GM12878 (cell line): ENCODE measurements around the gene ANXA9. TPM values are rescaled to one million over a fixed set of nuclear protein-coding genes. Genes with fewer than 3 reads are reported as not detected.

ENCODE experiments used
- ATAC-seq: fragments of 200-7000 bp; cut with Tn5 transposase; 3 replicates; pipeline ENCODE4 v1.9.1; 2020; ENCODE audit warnings: mild to moderate bottlenecking, moderate library complexity
- BruUV-seq: library from RNA; stranded (reverse); fragments of 400-500 nt; replicated peaks from 2 replicates; lab custom pipeline; 2021; lab: Mats Ljungman, UMichigan
- CTCF ChIA-PET: fragments of 300-600 bp; sonication (Branson Sonifier 250); formaldehyde crosslinking; extraction: SDS; loops from one replicate; lab custom pipeline; 2021; ENCODE audit warnings: inconsistent platforms; lab: Yijun Ruan, JAX
- POLR2A ChIA-PET: fragments of 350-600 bp; formaldehyde crosslinking; extraction: SDS; loops from one replicate; lab custom pipeline; 2021; ENCODE audit warnings: inconsistent platforms; lab: Charles Lee
- RAD21 ChIA-PET: fragments of 300-600 bp; sonication (Branson Sonifier 250); formaldehyde crosslinking; loops from one replicate; lab custom pipeline; 2023; ENCODE audit warnings: antibody characterized with exemption; ENCODE audit not compliant: unreplicated experiment; lab: Charles Lee
- SMC1A ChIA-PET: fragments of 300-600 bp; sonication (Branson Sonifier 250); formaldehyde crosslinking; loops from one replicate; lab custom pipeline; 2023; ENCODE audit not compliant: unreplicated experiment, uncharacterized antibody; lab: Charles Lee
- DNase-seq: peaks from one replicate; pipeline ENCODE4 v3.0.0-alpha.2; 2011; ENCODE audit warnings: low read depth, low spot score
- FAIRE-seq: peaks from 3 replicates; lab custom pipeline; 2011; peaks lifted over from hg19 to GRCh38; lab: Jason Lieb, UNC
- H2AFZ ChIP-seq: 2 replicates; pipeline ENCODE4 v1.6.0; 2011; ENCODE audit warnings: low read depth, low read length, control low read depth; ENCODE audit not compliant: control insufficient read depth
- H3K27ac ChIP-seq: 2 replicates; pipeline ENCODE4 v1.5.1; 2011; ENCODE audit warnings: control low read depth; ENCODE audit not compliant: control insufficient read depth, insufficient read depth
- H3K27me3 ChIP-seq, 2 experiments: replicated peaks in 1 of 2; 2 replicates each; pipeline versions ENCODE4 v1.6.0 to v1.6.1; 2011; ENCODE audit warnings: low read length in 1 of 2; ENCODE audit not compliant: control insufficient read depth in 2 of 2, insufficient read depth in 2 of 2
- H3K36me3 ChIP-seq, 2 experiments: 2 replicates each; pipeline ENCODE4 v1.5.1; 2011; ENCODE audit warnings: low read length in 1 of 2; ENCODE audit not compliant: control insufficient read depth in 2 of 2, insufficient read depth in 2 of 2
- H3K4me1 ChIP-seq: 2 replicates; pipeline ENCODE4 v1.6.1; 2011; ENCODE audit warnings: mild to moderate bottlenecking, low read length, moderate library complexity, mixed read lengths; ENCODE audit not compliant: control insufficient read depth, insufficient read depth
- H3K4me2 ChIP-seq: 2 replicates; pipeline ENCODE4 v1.6.0; 2011; ENCODE audit warnings: control low read depth; ENCODE audit not compliant: control insufficient read depth, insufficient read depth
- H3K4me3 ChIP-seq: fragments of 200-600 bp; sonication (generic); 2 replicates; pipeline ENCODE4 v1.5.1; 2016
- H3K79me2 ChIP-seq: 2 replicates; pipeline ENCODE4 v1.6.0; 2011; ENCODE audit warnings: low read length; ENCODE audit not compliant: control insufficient read depth, insufficient read depth
- H3K9ac ChIP-seq: 2 replicates; pipeline ENCODE4 v1.8.0; 2011; ENCODE audit warnings: low read length, control low read depth, mixed read lengths; ENCODE audit not compliant: control insufficient read depth, insufficient read depth
- H3K9me3 ChIP-seq: replicated peaks from 3 replicates; pipeline ENCODE4 v1.5.1; 2011; ENCODE audit warnings: mild to moderate bottlenecking, low read length; ENCODE audit not compliant: control insufficient read depth, insufficient read depth
- H4K20me1 ChIP-seq: 2 replicates; pipeline ENCODE4 v1.6.0; 2011; ENCODE audit not compliant: control insufficient read depth, insufficient read depth
- CREB1 ChIP-seq: IDR thresholded peaks from 2 replicates; pipeline ENCODE4 v1.6.1; 2012; ENCODE audit warnings: low read depth, mild to moderate bottlenecking, inconsistent platforms
- CREM ChIP-seq: IDR thresholded peaks from 2 replicates; pipeline ENCODE4 v1.6.1; 2014; ENCODE audit warnings: antibody characterized with exemption, low read depth
- FOXM1 ChIP-seq: IDR thresholded peaks from 2 replicates; pipeline ENCODE4 v1.6.1; 2012; ENCODE audit warnings: low read depth, mild to moderate bottlenecking, inconsistent platforms, low read length, moderate library complexity
- NFXL1 ChIP-seq: fragments of 450-650 bp; IDR thresholded peaks from 2 replicates; pipeline ENCODE4 v1.6.1; 2017; ENCODE audit warnings: antibody characterized with exemption, mild to moderate bottlenecking, borderline replicate concordance
- NR2C2 ChIP-seq: IDR thresholded peaks from 2 replicates; pipeline ENCODE4 v1.6.1; 2011; ENCODE audit warnings: borderline replicate concordance, low read depth; ENCODE audit not compliant: control insufficient read depth, insufficient read length
- RBBP5 ChIP-seq: fragments of 200-600 bp; sonication (generic); conservative IDR thresholded peaks from 2 replicates; pipeline ENCODE4 v1.6.1; 2016
- RELA ChIP-seq: fragments of 450-650 bp; IDR thresholded peaks from 2 replicates; pipeline ENCODE4 v1.8.0; 2014; ENCODE audit warnings: borderline replicate concordance; ENCODE audit not compliant: partially characterized antibody
- RFX5 ChIP-seq: IDR thresholded peaks from 2 replicates; pipeline ENCODE4 v1.6.1; 2011; ENCODE audit warnings: low read depth, low read length, improper control_type of control experiment
- SMARCA5 ChIP-seq: fragments of 450-650 bp; IDR thresholded peaks from 2 replicates; pipeline ENCODE4 v1.6.1; 2017; ENCODE audit warnings: mild to moderate bottlenecking
- TBL1XR1 ChIP-seq: IDR thresholded peaks from 2 replicates; pipeline ENCODE4 v1.6.1; 2012; ENCODE audit warnings: low read depth, low read length, improper control_type of control experiment
- YBX1 ChIP-seq: fragments of 450-650 bp; IDR thresholded peaks from 2 replicates; pipeline ENCODE4 v1.6.1; 2016; ENCODE audit warnings: antibody characterized with exemption
- ZBED1 ChIP-seq: IDR thresholded peaks from 2 replicates; pipeline ENCODE4 v1.6.1; 2016; ENCODE audit warnings: borderline replicate concordance
- ZBTB4 ChIP-seq: fragments of 450-650 bp; formaldehyde crosslinking; IDR thresholded peaks from 2 replicates; pipeline ENCODE4 v1.4.0; 2022; ENCODE audit warnings: mild to moderate bottlenecking, moderate library complexity
- ZNF207 ChIP-seq: fragments of 450-650 bp; IDR thresholded peaks from 2 replicates; pipeline ENCODE4 v1.6.1; 2014; ENCODE audit warnings: antibody characterized with exemption, mild to moderate bottlenecking, borderline replicate concordance
- ZNF622 ChIP-seq: fragments of 450-650 bp; IDR thresholded peaks from 2 replicates; pipeline ENCODE4 v1.6.1; 2017; ENCODE audit warnings: mild to moderate bottlenecking, inconsistent platforms
- WGBS: methylation state at CpG from one replicate; pipeline ENCODE4 v1.1.6; 2016; ENCODE audit warnings: low lambda C conversion rate; ENCODE audit not compliant: insufficient replicate concordance, insufficient coverage; ENCODE audit errors: missing lambda C conversion rate; 5-methylcytosine and 5-hydroxymethylcytosine counted together
- in situ Hi-C: fragments of 300-500 bp; cut with MboI; formaldehyde crosslinking; loops from 9 replicates; pipeline ENCODE4 v1.14.3; 2018; ENCODE audit warnings: mixed read lengths
- intact Hi-C: fragments of 100-400 bp; cut with micrococcal nuclease; formaldehyde crosslinking; loops from one replicate; pipeline ENCODE4 v1.14.2; 2022; ENCODE audit not compliant: unreplicated experiment
- polyA plus RNA-seq, 11 experiments: library from polyadenylated mRNA; depleted of rRNA in 4 of 11; unstranded in 6 of 11; stranded (reverse) in 5 of 11; fragments of >200 nt; fragmentation: Nextera tagmentation in 4 of 11; fragmentation: Illumina TruSeq in 1 of 11; extraction: Ambion mirVana in 4 of 11; extraction: Trizol in 1 of 11; gene quantifications; 1 replicate in 1 of 11; 2 replicates in 10 of 11; pipeline versions ENCODE4 v1.2.1 to v1.2.3, GENCODE V29; 2011 to 2016; ENCODE audit warnings: inconsistent platforms in 2 of 11, missing spikeins in 2 of 11, low read depth in 1 of 11
- total RNA-seq, 4 experiments: library from RNA; depleted of rRNA in 3 of 4; stranded (reverse); fragments of >200 nt in 3 of 4; fragmentation: Illumina TruSeq in 1 of 4; extraction: Trizol in 1 of 4; gene quantifications; 2 replicates each; pipeline versions ENCODE4 v1.2.1 to v1.2.3, GENCODE V29; 2013 to 2021
- TF ChIP-seq, protein P1 (sequence below): fragments of 450-650 bp; IDR thresholded peaks from 2 replicates; pipeline ENCODE4 v1.6.1; 2016; ENCODE audit warnings: mild to moderate bottlenecking, moderate library complexity, borderline replicate concordance

Gene ANXA9
- total and polyA plus RNA-seq, 10 of the 15 experiments (the other 5 are each of a cell fraction or from before 2014, with no cell fraction given): 0.04 to 0.43 (median 0.18) TPM; not detected in 4

DNA sequence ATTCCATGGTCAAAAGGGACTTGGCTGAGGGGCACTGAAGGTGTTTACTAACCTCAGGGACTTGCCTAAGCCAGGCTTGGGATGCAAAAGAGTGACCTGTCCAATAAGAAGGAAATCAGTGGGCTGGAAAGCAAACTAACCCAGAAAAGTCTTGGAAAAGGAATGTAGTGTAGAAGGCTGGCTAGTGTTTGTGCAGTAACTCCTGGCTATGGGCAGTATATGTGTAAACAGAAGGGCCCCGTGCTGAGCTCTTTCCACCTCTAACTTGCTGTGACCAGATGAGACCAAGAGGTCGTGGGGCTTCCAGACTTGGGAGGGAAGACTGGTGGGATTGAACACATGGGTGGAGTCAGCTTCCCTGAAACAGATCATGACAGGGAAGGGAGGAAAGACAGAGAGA lies 20.5 kb downstream of the ANXA9 start:
- Histone ChIP-seq H3K36me3 (no peaks in the 10 kb centered on the region; a peak in 1 of 4 replicates), H3K4me3 (no peak overlapping the region), H2AFZ (no peak overlapping the region), H3K4me1 (peaks cover 7% of the 10 kb centered on the region), H3K4me2 (no peak overlapping the region), H3K27me3 (no peaks in the 10 kb centered on the region), H3K27ac (no peak overlapping the region), H3K9ac (no peak overlapping the region), H3K9me3 (no peaks in the 10 kb centered on the region), H4K20me1 (no peaks in the 10 kb centered on the region), H3K79me2 (peaks cover 5% of the 10 kb centered on the region)
- POLR2A ChIA-PET: interaction anchor here (0.5 kb wide), 1 partner anchor 55 kb away, joined by 3 read pairs; no protein-coding TSS in a partner anchor
- no TSS peak for BruUV-seq
- in situ Hi-C loops: no loop called here
- DNase-seq (no peak), ATAC-seq (no peak), FAIRE-seq (no peak)
- no peak for TF ChIP-seq RBBP5
- no peak for TF ChIP-seq FOXM1
- no peak for TF ChIP-seq NFXL1
- TF ChIP-seq SMARCA5: no peak
- no peak for TF ChIP-seq ZNF622
- no peak for TF ChIP-seq ZBED1
- TF ChIP-seq TBL1XR1: no peak
- TF ChIP-seq CREB1: no peak
- no peak for TF ChIP-seq RELA
- no peak for TF ChIP-seq NR2C2
- TF ChIP-seq, protein P1, sequence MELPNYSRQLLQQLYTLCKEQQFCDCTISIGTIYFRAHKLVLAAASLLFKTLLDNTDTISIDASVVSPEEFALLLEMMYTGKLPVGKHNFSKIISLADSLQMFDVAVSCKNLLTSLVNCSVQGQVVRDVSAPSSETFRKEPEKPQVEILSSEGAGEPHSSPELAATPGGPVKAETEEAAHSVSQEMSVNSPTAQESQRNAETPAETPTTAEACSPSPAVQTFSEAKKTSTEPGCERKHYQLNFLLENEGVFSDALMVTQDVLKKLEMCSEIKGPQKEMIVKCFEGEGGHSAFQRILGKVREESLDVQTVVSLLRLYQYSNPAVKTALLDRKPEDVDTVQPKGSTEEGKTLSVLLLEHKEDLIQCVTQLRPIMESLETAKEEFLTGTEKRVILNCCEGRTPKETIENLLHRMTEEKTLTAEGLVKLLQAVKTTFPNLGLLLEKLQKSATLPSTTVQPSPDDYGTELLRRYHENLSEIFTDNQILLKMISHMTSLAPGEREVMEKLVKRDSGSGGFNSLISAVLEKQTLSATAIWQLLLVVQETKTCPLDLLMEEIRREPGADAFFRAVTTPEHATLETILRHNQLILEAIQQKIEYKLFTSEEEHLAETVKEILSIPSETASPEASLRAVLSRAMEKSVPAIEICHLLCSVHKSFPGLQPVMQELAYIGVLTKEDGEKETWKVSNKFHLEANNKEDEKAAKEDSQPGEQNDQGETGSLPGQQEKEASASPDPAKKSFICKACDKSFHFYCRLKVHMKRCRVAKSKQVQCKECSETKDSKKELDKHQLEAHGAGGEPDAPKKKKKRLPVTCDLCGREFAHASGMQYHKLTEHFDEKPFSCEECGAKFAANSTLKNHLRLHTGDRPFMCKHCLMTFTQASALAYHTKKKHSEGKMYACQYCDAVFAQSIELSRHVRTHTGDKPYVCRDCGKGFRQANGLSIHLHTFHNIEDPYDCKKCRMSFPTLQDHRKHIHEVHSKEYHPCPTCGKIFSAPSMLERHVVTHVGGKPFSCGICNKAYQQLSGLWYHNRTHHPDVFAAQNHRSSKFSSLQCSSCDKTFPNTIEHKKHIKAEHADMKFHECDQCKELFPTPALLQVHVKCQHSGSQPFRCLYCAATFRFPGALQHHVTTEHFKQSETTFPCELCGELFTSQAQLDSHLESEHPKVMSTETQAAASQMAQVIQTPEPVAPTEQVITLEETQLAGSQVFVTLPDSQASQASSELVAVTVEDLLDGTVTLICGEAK: no peak
- no peak for TF ChIP-seq CREM
- TF ChIP-seq ZNF207: no peak
- no peak for TF ChIP-seq RFX5
- no peak for TF ChIP-seq YBX1
- TF ChIP-seq ZBTB4 (CRISPR knock-in tag): no peak
- CTCF ChIA-PET: interaction anchor here (0.6 to 16.2 kb wide), 3 partner anchors 8 to 22 kb away, joined by 3 to 252 read pairs (median 6); partner anchors contain the start of genes ANXA9 and CERS2
- intact Hi-C loops: no loop called here
- 89% methylated on average over 2 of the region's 2 CpGs for WGBS
- SMC1A ChIA-PET: no interaction called here
- RAD21 ChIA-PET: no interaction called here
